Bronchial epithelial cell (primary cell): Measurements from ENCODE around the gene AP2B1. TPM values are rescaled to one million over a fixed set of nuclear protein-coding genes. Genes with fewer than 3 reads are reported as not detected.
A peak's percentile ranks its signal among the peaks of the same experiment; 100 is the strongest.

ENCODE experiments used
- DNase-seq: peaks from one replicate; pipeline ENCODE4 v3.0.0-alpha.2; 2010; ENCODE audit warnings: low read depth
- FAIRE-seq: peaks from 2 replicates; lab custom pipeline; 2011; peaks lifted over from hg19 to GRCh38; lab: Jason Lieb, UNC
- H3K27me3 ChIP-seq: 2 replicates; pipeline ENCODE4 v1.5.1; 2011; ENCODE audit warnings: low read length; ENCODE audit not compliant: control insufficient read depth, insufficient read depth
- H3K36me3 ChIP-seq: 2 replicates; pipeline ENCODE4 v1.5.1; 2011; ENCODE audit warnings: low read length; ENCODE audit not compliant: control insufficient read depth, insufficient read depth
- H3K4me3 ChIP-seq: 2 replicates; pipeline ENCODE4 v1.5.1; 2011; ENCODE audit warnings: mild to moderate bottlenecking, low read depth, low read length, control low read depth
- total RNA-seq: library from RNA; depleted of rRNA; stranded (reverse); fragments of >200 nt; gene quantifications from 2 replicates; pipeline ENCODE4 v1.2.1, GENCODE V29; 2014
- TF ChIP-seq, protein P1 (sequence below): IDR thresholded peaks from 2 replicates; pipeline ENCODE4 v1.5.1; 2011; ENCODE audit warnings: mild to moderate bottlenecking, moderate library complexity, low read length, control low read depth, inconsistent platforms; ENCODE audit not compliant: insufficient read depth, severe bottlenecking

AP2B1 gene
- total RNA-seq: 38.3 and 50.8 TPM in 2 replicates

DNA sequence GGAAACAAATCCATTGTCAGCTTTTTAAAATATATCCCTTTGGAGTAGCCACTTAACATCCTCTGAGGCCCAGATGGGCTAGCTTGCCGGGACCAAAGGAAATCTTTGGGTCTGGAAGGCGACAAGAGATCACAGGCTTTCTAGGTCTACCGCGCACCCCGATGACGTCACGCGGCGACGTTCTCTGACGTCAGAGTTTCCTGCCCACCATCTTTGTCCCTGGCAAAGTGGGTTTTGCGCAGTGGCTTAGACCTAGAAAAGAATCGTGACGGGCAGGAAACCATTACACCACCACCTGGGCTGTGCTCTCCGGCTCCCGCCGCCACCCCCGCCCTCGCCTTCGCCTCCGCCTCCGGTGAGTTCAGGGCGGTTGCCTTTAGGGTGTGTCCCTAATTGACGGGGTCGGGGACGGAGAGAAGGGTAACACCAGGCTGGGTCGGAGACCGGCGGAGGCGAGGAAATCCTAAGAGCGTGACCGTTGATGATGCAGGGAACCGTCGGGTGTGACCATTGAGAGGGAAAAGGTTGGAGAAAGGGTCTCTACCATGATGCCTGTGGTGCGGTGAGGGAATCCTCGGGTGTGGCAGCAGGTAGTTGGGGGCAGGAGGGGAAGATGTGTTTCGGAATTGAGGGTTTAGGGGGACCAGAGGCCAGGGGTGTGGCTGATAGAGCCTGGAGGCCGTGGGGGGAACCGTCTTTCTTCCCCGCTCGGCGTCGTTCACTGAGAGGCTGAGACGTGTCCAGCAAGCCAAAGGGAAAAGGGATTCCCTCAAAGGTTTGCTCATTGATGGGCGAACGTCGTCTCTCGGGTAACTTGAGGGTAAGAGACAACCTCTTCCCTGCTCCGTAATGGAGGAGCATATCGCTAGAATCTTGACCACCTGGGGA, at the start of gene AP2B1:
AP2B1 (plus strand) TSS at position 249 of the 888 bp plus-strand sequence. CDS start 6,709 bp downstream, outside the sequence.
- H3K27me3 ChIP-seq: no peaks in the 10 kb centered on the region
- H3K4me3 ChIP-seq: peak within 1 kb of the TSS; percentile 98
- no peaks in the 10 kb centered on the region for H3K36me3 ChIP-seq
- TF ChIP-seq, protein P1, sequence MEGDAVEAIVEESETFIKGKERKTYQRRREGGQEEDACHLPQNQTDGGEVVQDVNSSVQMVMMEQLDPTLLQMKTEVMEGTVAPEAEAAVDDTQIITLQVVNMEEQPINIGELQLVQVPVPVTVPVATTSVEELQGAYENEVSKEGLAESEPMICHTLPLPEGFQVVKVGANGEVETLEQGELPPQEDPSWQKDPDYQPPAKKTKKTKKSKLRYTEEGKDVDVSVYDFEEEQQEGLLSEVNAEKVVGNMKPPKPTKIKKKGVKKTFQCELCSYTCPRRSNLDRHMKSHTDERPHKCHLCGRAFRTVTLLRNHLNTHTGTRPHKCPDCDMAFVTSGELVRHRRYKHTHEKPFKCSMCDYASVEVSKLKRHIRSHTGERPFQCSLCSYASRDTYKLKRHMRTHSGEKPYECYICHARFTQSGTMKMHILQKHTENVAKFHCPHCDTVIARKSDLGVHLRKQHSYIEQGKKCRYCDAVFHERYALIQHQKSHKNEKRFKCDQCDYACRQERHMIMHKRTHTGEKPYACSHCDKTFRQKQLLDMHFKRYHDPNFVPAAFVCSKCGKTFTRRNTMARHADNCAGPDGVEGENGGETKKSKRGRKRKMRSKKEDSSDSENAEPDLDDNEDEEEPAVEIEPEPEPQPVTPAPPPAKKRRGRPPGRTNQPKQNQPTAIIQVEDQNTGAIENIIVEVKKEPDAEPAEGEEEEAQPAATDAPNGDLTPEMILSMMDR: no peak
- FAIRE-seq (no peak), DNase-seq (peak; percentile 92)

DNA sequence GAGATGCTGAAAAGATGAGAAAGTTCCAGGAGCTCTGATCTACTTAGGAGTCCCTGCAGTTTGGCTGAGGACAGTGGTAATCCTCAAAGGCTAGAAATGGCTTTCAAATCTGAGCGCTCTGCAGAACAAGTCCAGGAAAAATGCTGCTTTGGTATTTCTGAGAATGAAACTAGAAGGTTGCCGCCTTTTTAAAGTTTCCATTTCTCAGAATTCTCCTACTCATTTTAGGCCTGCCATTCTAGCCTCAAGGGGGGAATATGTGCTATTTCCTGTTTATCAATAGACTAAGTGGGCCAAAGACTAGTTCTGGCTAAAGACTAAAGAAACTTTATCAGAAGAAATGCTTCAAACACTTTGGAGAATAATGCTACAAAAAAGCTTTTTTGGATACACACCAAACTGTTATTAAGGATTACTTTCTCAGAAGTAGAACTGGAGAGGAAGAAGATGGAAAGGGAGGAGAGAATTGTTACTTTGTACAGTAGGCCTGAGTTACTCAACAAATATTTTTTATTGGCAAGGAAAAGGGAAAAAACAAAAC, 49.5 kb upstream of the AP2B1 start, which contains the start of gene SLFN12L:
SLFN12L (minus strand) TSS at position 78 of the 541 bp plus-strand sequence. CDS start 15,314 bp downstream, outside the sequence.
- TF ChIP-seq, protein P1: no peak
- DNase-seq: no peak
- Histone ChIP-seq H3K4me3 (no peak within 1 kb of the TSS), H3K36me3 (no peaks in the 10 kb centered on the region), H3K27me3 (no peaks in the 10 kb centered on the region)
- no peak for FAIRE-seq

DNA sequence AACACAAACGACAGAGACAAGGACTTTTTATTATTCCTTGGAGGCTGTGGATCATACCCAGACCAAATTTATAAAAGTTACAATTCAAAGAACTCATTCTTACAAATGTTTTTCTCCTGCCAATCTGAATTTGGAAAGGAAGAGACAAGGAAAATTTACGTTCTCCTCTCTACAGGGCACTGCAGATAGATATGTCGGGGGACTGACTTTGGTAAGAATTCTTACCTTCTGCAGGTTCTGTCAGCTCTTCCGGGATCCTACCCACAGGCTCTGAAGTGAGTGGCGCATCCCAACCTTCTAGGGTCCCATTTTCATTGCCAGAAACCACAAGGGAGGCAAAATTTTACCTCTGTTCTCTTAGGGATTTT, 47.5 kb upstream of the AP2B1 start:
- DNase-seq (no peak), FAIRE-seq (no peak)
- Histone ChIP-seq H3K4me3 (no peak overlapping the region), H3K36me3 (no peaks in the 10 kb centered on the region), H3K27me3 (no peaks in the 10 kb centered on the region)
- TF ChIP-seq, protein P1: no peak

DNA sequence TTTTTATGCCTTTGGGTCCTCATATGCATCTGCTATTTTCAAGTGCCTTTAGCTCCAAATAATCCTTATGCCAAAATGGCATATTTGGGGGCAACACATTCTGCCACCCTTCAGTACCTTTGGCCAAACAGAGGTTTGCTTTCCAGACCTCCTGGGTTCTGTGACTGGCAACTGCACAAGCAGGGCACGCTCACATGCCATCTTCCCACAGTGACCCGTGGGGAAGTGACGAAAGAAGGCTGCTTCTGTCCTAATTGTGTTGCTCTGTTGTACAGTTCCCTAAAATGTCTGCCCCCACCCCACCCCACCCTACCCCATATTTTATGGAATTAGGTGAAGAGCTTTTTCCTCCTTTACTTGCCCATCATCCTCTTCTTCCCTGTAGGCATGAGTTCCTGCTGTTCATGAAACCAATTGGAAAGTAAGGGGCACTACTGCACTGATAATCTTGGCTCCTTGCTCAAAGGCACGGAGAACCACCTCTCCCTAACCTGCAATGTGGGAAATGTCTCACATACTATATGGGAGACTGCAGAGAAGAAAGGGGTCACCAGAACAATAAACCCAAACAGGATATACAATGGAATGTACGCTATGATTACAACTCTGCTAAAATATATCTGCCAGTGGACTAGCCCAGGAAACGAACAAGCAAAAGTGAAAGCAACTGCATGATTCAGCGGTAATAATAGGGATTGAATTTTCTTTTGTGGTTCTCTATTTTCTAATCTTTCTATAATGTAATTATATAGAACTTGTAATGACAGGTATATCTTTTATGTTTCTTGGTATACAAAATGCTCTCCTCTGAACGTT, 46.3 kb upstream of the AP2B1 start:
- DNase-seq (peak; percentile 23), FAIRE-seq (no peak)
- H3K36me3 ChIP-seq: no peaks in the 10 kb centered on the region
- H3K4me3 ChIP-seq: no peak overlapping the region
- TF ChIP-seq, protein P1: no peak
- no peaks in the 10 kb centered on the region for H3K27me3 ChIP-seq

DNA sequence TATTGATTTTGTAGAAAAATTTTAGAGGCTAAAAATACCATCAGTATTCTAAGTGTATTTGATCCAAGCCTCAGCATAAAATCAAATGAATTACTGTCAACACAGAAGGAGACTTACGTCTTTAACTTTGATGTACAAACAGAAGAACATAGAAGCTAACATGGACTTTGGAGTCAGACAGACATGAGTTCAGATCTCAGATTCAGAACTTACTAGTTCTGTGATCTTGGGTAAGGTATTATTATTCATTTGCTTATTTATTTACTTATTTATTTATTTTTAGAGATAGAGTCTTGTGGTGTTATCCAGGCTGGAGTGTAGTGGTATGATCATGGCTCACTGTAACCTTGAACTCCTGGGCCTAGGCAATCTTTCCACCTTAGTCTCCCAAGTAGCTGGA, 45.7 kb upstream of the AP2B1 start:
- TF ChIP-seq, protein P1: no peak
- no peak for FAIRE-seq
- Histone ChIP-seq H3K4me3 (no peak overlapping the region), H3K36me3 (no peaks in the 10 kb centered on the region), H3K27me3 (peaks cover 3% of the 10 kb centered on the region)
- DNase-seq: no peak
